HG02943 (cell line): ENCODE data around the gene CMTM7.

Experiments used
- ATAC-seq: cut with Tn5 transposase; IDR thresholded peaks from one replicate; pipeline ENCODE4 v1.9.1; 2021; ENCODE audit warnings: mild to moderate bottlenecking, low read depth, moderate library complexity; ENCODE audit not compliant: unreplicated experiment

The CMTM7 gene

GRCh38 chr3:32391643-32392535, at the start of gene CMTM7:
CMTM7 (plus strand) TSS chr3:32391853; CDS start chr3:32391907, 54 bp downstream.
- ATAC-seq = peak; percentile 13

GRCh38 chr3:32347343-32348125, 44.1 kb upstream of the CMTM7 start:
- ATAC-seq = no peak

- no peak for ATAC-seq
Measured at GRCh38 chr3:32349184-32349583, 42.5 kb upstream of the CMTM7 start.

- no peak for ATAC-seq
Measured at GRCh38 chr3:32352563-32352962, 39.1 kb upstream of the CMTM7 start.

GRCh38 chr3:32353351-32353750, 38.3 kb upstream of the CMTM7 start:
- no peak for ATAC-seq

- ATAC-seq = no peak
Measured at GRCh38 chr3:32354362-32354778, 37.3 kb upstream of the CMTM7 start.

GRCh38 chr3:32355751-32356291, 35.8 kb upstream of the CMTM7 start:
- no peak for ATAC-seq

- no peak for ATAC-seq
Measured at GRCh38 chr3:32359766-32360492, 31.7 kb upstream of the CMTM7 start.

- no peak for ATAC-seq
Measured at GRCh38 chr3:32360493-32360827, 31.2 kb upstream of the CMTM7 start.

GRCh38 chr3:32366638-32367397, 24.8 kb upstream of the CMTM7 start:
- no peak for ATAC-seq

- no peak for ATAC-seq
Measured at GRCh38 chr3:32367442-32367841, 24.2 kb upstream of the CMTM7 start.

- ATAC-seq = no peak
Measured at GRCh38 chr3:32371461-32372212, 20.0 kb upstream of the CMTM7 start.

- ATAC-seq = no peak
Measured at GRCh38 chr3:32372213-32372490, 19.5 kb upstream of the CMTM7 start.

GRCh38 chr3:32373276-32373675, 18.4 kb upstream of the CMTM7 start:
- no peak for ATAC-seq

GRCh38 chr3:32373844-32374243, 17.8 kb upstream of the CMTM7 start:
- ATAC-seq = no peak

GRCh38 chr3:32374788-32375595, 16.7 kb upstream of the CMTM7 start:
- peak; percentile 85 for ATAC-seq

- no peak for ATAC-seq
Measured at GRCh38 chr3:32375596-32375930, 16.1 kb upstream of the CMTM7 start.

GRCh38 chr3:32376115-32376514, 15.5 kb upstream of the CMTM7 start:
- no peak for ATAC-seq
